ENCODE measurements around the gene SNPH. TPM values are rescaled to one million over a fixed set of nuclear protein-coding genes. Genes with fewer than 3 reads are reported as not detected.

Gene SNPH
- total RNA-seq, 2 experiments from 2014 or later = 12.8 to 13.0 TPM

GRCh38 chr20:1335961-1336698 lies 70.0 kb downstream of the SNPH start:
- no peak for TF ChIP-seq CTCF (IDR thresholded peaks at IDR 0.05)
- ChIA-PET POLR2A (interaction anchor here (0.6 to 0.7 kb wide), 2 partner anchors 12 to 24 kb away, joined by 3 read pairs; no protein-coding TSS in a partner anchor), CTCF (interaction anchor here (1.7 kb wide), 2 partner anchors 11 to 100 kb away, joined by 3 to 6 read pairs; no protein-coding TSS in a partner anchor)
- peaks cover 26% of the 10 kb centered on the region for H3K36me3 Mint-ChIP-seq (ENCODE audit: low read depth)
- H3K9me3 Mint-ChIP-seq = no peaks in the 10 kb centered on the region
- H3K4me3 Mint-ChIP-seq = no peak overlapping the region
- H3K36me3 ChIP-seq (ENCODE audit: insufficient read depth, low read length) = peaks cover 28% of the 10 kb centered on the region
- H3K4me1 Mint-ChIP-seq (ENCODE audit: low read depth) = peaks cover 46% of the 10 kb centered on the region
- no peak overlapping the region for H3K27ac ChIP-seq (ENCODE audit: low read depth in 1 of 2, low read length in 2 of 2)
- no peaks in the 10 kb centered on the region for H3K27me3 Mint-ChIP-seq
- peak overlapping the region; percentile 82 for H3K27ac Mint-ChIP-seq
- intact Hi-C loops (cut with DNase I, micrococcal nuclease) = no loop called here
- H3K4me1 ChIP-seq (ENCODE audit: insufficient read depth, low read length) = peaks cover 9% of the 10 kb centered on the region
- peak in 1 of 14 experiments; percentile 17 for DNase-seq
- ATAC-seq (ENCODE audit: poor library complexity) = no peak
- H3K9me3 ChIP-seq (ENCODE audit: control insufficient read depth in 1 of 2, insufficient read depth in 1 of 2, low read length in 2 of 2) = no peaks in the 10 kb centered on the region
- H3K4me3 ChIP-seq (ENCODE audit: low read length) = no peak overlapping the region
- no peaks in the 10 kb centered on the region for H3K27me3 ChIP-seq (ENCODE audit: control insufficient read depth in 1 of 2, insufficient read depth in 2 of 2, low read length in 2 of 2)

- CTCF ChIA-PET = interaction anchor here (1.7 kb wide), 1 partner anchor 11 kb away, joined by 3 read pairs; no protein-coding TSS in a partner anchor
- H3K27me3 Mint-ChIP-seq = no peaks in the 10 kb centered on the region
- peak overlapping the region; percentile 57 for H3K4me3 Mint-ChIP-seq
- POLR2A ChIA-PET = interaction anchor here (0.7 kb wide), 1 partner anchor 12 kb away, joined by 3 read pairs; no protein-coding TSS in a partner anchor
- peaks cover 41% of the 10 kb centered on the region for H3K4me1 Mint-ChIP-seq (ENCODE audit: low read depth)
- peak; percentile 77 for ATAC-seq (ENCODE audit: poor library complexity)
- peaks cover 9% of the 10 kb centered on the region for H3K4me1 ChIP-seq (ENCODE audit: insufficient read depth, low read length)
- intact Hi-C loops (cut with DNase I, micrococcal nuclease) = no loop called here
- H3K9me3 Mint-ChIP-seq = no peaks in the 10 kb centered on the region
- H3K36me3 Mint-ChIP-seq (ENCODE audit: low read depth) = peaks cover 20% of the 10 kb centered on the region
- peak in 2 of 14 experiments; percentile 11 to 31 for DNase-seq
- H3K27me3 ChIP-seq (ENCODE audit: control insufficient read depth in 1 of 2, insufficient read depth in 2 of 2, low read length in 2 of 2) = no peaks in the 10 kb centered on the region
- no peaks in the 10 kb centered on the region for H3K9me3 ChIP-seq (ENCODE audit: control insufficient read depth in 1 of 2, insufficient read depth in 1 of 2, low read length in 2 of 2)
- no peak overlapping the region for H3K4me3 ChIP-seq (ENCODE audit: low read length)
- peak overlapping the region in 1 of 2 donors; percentile 33 for H3K27ac ChIP-seq (ENCODE audit: low read depth in 1 of 2, low read length in 2 of 2)
- no peak for TF ChIP-seq CTCF (IDR thresholded peaks at IDR 0.05)
- H3K27ac Mint-ChIP-seq = peak overlapping the region; percentile 82
- peaks cover 27% of the 10 kb centered on the region for H3K36me3 ChIP-seq (ENCODE audit: insufficient read depth, low read length)
Observed at GRCh38 chr20:1336699-1337367, 70.7 kb downstream of the SNPH start.

GRCh38 chr20:1337441-1337840 lies 71.3 kb downstream of the SNPH start:
- Mint-ChIP-seq H3K27ac (peak overlapping the region; percentile 82), H3K4me3 (no peak overlapping the region), H3K27me3 (no peaks in the 10 kb centered on the region), H3K9me3 (no peaks in the 10 kb centered on the region), H3K36me3 (ENCODE audit: low read depth) (peaks cover 14% of the 10 kb centered on the region), H3K4me1 (ENCODE audit: low read depth) (peaks cover 35% of the 10 kb centered on the region)
- no peak for DNase-seq
- ChIA-PET POLR2A (no interaction called here), CTCF (no interaction called here)
- intact Hi-C loops (cut with DNase I, micrococcal nuclease) = no loop called here
- ATAC-seq (ENCODE audit: poor library complexity) = no peak
- peaks cover 23% of the 10 kb centered on the region for H3K36me3 ChIP-seq (ENCODE audit: insufficient read depth, low read length)
- H3K27ac ChIP-seq (ENCODE audit: low read depth in 1 of 2, low read length in 2 of 2) = no peak overlapping the region
- H3K9me3 ChIP-seq (ENCODE audit: control insufficient read depth in 1 of 2, insufficient read depth in 1 of 2, low read length in 2 of 2) = no peaks in the 10 kb centered on the region
- no peak overlapping the region for H3K4me3 ChIP-seq (ENCODE audit: low read length)
- no peaks in the 10 kb centered on the region for H3K27me3 ChIP-seq (ENCODE audit: control insufficient read depth in 1 of 2, insufficient read depth in 2 of 2, low read length in 2 of 2)
- no peak for TF ChIP-seq CTCF (IDR thresholded peaks at IDR 0.05)
- H3K4me1 ChIP-seq (ENCODE audit: insufficient read depth, low read length) = peaks cover 9% of the 10 kb centered on the region

Measured in CD4-positive, alpha-beta T cell (primary cell).